ENCODE measurements around the gene AP3B1. TPM values are rescaled to one million over a fixed set of nuclear protein-coding genes. Genes with fewer than 3 reads are reported as not detected.

The AP3B1 gene
- total and polyA plus RNA-seq, 2 experiments from 2014 or later: 32.1 to 46.3 TPM

DNA sequence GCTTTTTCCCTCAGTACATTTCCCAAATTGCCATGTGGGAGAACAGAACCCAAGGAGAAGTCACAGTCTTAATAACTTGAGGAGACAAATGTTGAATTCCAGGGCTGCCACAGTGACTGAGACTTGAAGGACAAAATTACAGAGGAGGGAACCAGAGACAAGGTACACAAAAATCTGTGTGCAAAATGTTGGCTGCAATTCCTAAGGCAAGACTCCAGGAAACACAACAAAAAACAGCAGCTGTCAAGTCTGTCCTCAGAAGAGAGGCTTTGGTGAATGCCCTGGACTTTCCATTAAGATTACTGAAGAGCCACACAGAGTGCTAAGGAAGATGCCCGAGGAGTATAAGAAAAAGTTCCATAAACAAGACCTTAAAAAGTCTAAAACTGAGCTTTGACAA lies 21.1 kb downstream of the AP3B1 start (continued):
- TF ChIP-seq, protein P1, sequence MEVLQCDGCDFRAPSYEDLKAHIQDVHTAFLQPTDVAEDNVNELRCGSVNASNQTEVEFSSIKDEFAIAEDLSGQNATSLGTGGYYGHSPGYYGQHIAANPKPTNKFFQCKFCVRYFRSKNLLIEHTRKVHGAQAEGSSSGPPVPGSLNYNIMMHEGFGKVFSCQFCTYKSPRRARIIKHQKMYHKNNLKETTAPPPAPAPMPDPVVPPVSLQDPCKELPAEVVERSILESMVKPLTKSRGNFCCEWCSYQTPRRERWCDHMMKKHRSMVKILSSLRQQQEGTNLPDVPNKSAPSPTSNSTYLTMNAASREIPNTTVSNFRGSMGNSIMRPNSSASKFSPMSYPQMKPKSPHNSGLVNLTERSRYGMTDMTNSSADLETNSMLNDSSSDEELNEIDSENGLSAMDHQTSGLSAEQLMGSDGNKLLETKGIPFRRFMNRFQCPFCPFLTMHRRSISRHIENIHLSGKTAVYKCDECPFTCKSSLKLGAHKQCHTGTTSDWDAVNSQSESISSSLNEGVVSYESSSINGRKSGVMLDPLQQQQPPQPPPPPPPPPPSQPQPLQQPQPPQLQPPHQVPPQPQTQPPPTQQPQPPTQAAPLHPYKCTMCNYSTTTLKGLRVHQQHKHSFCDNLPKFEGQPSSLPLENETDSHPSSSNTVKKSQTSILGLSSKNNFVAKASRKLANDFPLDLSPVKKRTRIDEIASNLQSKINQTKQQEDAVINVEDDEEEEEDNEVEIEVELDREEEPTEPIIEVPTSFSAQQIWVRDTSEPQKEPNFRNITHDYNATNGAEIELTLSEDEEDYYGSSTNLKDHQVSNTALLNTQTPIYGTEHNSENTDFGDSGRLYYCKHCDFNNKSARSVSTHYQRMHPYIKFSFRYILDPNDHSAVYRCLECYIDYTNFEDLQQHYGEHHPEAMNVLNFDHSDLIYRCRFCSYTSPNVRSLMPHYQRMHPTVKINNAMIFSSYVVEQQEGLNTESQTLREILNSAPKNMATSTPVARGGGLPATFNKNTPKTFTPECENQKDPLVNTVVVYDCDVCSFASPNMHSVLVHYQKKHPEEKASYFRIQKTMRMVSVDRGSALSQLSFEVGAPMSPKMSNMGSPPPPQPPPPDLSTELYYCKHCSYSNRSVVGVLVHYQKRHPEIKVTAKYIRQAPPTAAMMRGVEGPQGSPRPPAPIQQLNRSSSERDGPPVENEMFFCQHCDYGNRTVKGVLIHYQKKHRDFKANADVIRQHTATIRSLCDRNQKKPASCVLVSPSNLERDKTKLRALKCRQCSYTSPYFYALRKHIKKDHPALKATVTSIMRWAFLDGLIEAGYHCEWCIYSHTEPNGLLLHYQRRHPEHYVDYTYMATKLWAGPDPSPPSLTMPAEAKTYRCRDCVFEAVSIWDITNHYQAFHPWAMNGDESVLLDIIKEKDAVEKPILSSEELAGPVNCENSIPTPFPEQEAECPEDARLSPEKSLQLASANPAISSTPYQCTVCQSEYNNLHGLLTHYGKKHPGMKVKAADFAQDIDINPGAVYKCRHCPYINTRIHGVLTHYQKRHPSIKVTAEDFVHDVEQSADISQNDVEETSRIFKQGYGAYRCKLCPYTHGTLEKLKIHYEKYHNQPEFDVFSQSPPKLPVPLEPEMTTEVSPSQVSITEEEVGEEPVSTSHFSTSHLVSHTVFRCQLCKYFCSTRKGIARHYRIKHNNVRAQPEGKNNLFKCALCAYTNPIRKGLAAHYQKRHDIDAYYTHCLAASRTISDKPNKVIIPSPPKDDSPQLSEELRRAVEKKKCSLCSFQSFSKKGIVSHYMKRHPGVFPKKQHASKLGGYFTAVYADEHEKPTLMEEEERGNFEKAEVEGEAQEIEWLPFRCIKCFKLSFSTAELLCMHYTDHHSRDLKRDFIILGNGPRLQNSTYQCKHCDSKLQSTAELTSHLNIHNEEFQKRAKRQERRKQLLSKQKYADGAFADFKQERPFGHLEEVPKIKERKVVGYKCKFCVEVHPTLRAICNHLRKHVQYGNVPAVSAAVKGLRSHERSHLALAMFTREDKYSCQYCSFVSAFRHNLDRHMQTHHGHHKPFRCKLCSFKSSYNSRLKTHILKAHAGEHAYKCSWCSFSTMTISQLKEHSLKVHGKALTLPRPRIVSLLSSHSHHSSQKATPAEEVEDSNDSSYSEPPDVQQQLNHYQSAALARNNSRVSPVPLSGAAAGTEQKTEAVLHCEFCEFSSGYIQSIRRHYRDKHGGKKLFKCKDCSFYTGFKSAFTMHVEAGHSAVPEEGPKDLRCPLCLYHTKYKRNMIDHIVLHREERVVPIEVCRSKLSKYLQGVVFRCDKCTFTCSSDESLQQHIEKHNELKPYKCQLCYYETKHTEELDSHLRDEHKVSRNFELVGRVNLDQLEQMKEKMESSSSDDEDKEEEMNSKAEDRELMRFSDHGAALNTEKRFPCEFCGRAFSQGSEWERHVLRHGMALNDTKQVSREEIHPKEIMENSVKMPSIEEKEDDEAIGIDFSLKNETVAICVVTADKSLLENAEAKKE (CRISPR knock-in tag; IDR thresholded peaks at IDR 0.05): no peak
- TF ChIP-seq CREB1 (CRISPR knock-in tag; IDR thresholded peaks at IDR 0.05; ENCODE audit: low read depth): no peak
- TF ChIP-seq ZNF114 (CRISPR knock-in tag; IDR thresholded peaks at IDR 0.05): no peak
- no peak for TF ChIP-seq JUNB (IDR thresholded peaks at IDR 0.05; ENCODE audit: unreplicated experiment)
- TF ChIP-seq ZNF331 (CRISPR knock-in tag; IDR thresholded peaks at IDR 0.05; ENCODE audit: low read depth): no peak

DNA sequence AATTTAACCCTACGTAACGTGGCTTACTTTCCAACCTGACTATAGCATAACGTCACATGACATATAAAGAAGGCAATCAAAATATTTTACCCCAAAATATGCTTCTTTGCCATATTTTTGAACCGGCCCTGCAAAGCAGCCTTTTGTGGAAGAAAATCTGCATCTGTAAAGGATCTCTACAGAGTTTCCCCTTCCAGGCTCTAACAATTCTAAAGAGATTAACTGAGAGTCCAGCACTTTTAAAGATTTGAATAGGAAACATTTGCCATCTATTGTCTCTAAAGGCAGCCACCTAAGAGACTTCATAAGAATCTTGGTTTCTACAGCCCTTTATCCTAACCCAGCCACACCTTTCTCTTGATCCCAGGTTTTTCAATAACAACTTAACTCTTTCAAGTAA lies 22.7 kb downstream of the AP3B1 start:
- Histone ChIP-seq H2AFZ (no peak overlapping the region), H3K4me1 (ENCODE audit: insufficient read depth) (peaks cover 33% of the 10 kb centered on the region), H3F3A (replicated peaks; ENCODE audit: low read depth) (no peaks in the 10 kb centered on the region), H3K9me2 (ENCODE audit: insufficient read depth) (no peaks in the 10 kb centered on the region), H3K4me2 (peak overlapping the region; percentile 39), H3K4me3 (no peak overlapping the region), H3K27me3 (ENCODE audit: insufficient read depth) (no peaks in the 10 kb centered on the region), H3K79me2 (replicated peaks; ENCODE audit: insufficient read depth) (peaks cover 42% of the 10 kb centered on the region), H4K20me1 (replicated peaks; ENCODE audit: insufficient read depth) (peaks cover 8% of the 10 kb centered on the region; the same call in 1 of the 2 replicates), H3K36me3 (ENCODE audit: insufficient read depth) (no peaks in the 10 kb centered on the region), H3K27ac (ENCODE audit: low read depth) (peak overlapping the region; percentile 20; the same call in 1 of the 2 replicates)
- TF ChIP-seq CREB1 (CRISPR knock-in tag; IDR thresholded peaks at IDR 0.05; ENCODE audit: low read depth) (no peak), POLR2AphosphoS5 (IDR thresholded peaks at IDR 0.05; ENCODE audit: low read depth) (no peak), ZNF331 (CRISPR knock-in tag; IDR thresholded peaks at IDR 0.05; ENCODE audit: low read depth) (no peak), NANOG (IDR thresholded peaks at IDR 0.05; ENCODE audit: borderline replicate concordance) (peak; percentile 55; the same call in 1 of the 2 replicates)
- TF ChIP-seq, protein P1 (CRISPR knock-in tag; IDR thresholded peaks at IDR 0.05): 0 out of 2 replicates have a peak, but pooled peaks have one; percentile 29
- Mint-ChIP-seq H3K36me3 (ENCODE audit: low read depth) (no peaks in the 10 kb centered on the region), H3K4me3 (peak overlapping the region; percentile 3; the same call in 1 of the 3 replicates), H3K27ac (peak overlapping the region; percentile 63), H3K27me3 (ENCODE audit: insufficient read depth, low read depth, poor library complexity) (no peaks in the 10 kb centered on the region), H3K4me1 (peaks cover 42% of the 10 kb centered on the region), H3K9me3 (no peaks in the 10 kb centered on the region)
- ATAC-seq: peak; percentile 86
- peak; percentile 53 for DNase-seq (ENCODE audit: low spot score)

Measured in GM23338 (cell line).